HL-60/S4 treated with phorbol 12-myristate 13-acetate at 8.2 ng/mL for 4 days and 3 days (cell line): Measurements from ENCODE around the gene DCLK1.

Experiments
- in situ Hi-C: fragments of 300-500 bp; cut with MboI; formaldehyde crosslinking; loops from 2 replicates; pipeline ENCODE4 v1.15.0; 2022; ENCODE audit warnings: low sequenced_read_pairs

Gene DCLK1

DNA sequence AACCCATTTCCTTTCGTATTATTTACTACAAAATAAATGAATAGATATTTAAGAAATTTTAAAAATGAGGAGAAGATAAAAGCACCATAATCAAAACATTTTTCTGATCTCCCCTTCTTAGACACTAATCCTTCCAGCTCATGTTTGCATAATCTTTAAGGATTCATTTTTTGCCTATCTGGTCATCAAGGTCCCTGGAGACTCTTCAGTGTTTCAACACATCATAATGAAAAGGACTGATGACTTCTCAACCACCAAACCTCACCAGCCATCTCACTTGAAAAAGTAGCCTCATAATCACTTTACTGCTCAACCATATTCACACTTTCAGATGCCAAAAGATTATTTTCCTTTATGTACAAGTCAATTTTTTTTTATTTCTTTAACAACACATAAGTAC lies 80.1 kb downstream of the DCLK1 start:
- in situ Hi-C loops, result no loop called here

DNA sequence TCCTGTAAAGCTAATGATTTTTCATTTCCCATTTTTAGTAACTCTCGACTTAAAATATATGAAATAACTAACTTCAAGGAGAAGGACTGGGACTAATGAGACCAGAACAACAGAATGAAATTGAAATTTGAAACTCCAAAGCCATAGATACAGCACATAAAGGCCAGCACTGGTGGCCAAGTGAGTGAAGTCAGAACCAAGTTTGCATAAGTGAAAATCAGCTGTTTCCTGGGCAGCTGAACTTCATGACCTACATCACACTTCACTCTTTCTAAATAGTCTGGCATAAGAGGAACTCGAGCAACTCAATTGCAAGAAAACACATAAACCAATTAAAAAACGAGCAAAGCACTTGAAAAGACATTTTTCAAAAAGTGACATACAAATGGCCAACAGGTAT lies 84.5 kb downstream of the DCLK1 start:
- in situ Hi-C loops, result no loop called here

- in situ Hi-C loops, result no loop called here
Observed at GRCh38 chr13:36038785-36039555, 92.2 kb downstream of the DCLK1 start.

DNA sequence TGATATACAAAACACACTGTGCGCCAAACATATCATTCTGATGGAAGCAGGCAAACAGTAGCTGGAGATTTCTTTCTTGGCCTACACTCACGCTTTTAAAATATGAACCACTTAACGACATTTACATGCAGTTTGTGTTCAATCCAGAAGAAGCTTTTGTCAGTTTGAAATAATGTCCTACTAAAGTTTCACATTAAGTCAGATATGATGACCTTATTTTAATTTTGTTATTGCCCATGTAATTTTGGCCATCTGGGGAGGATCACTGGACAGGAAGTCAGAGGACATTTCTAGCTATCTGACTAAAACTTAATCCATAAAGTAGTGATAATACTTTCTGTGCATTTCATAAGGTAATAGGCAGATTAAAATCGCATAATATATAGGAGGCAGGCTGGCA lies 98.1 kb downstream of the DCLK1 start:
- in situ Hi-C loops, result no loop called here

- in situ Hi-C loops, result no loop called here
Observed at GRCh38 chr13:36031490-36031889, 99.7 kb downstream of the DCLK1 start.

- in situ Hi-C loops, result no loop called here
Observed at GRCh38 chr13:36030670-36031331, 100.4 kb downstream of the DCLK1 start.

DNA sequence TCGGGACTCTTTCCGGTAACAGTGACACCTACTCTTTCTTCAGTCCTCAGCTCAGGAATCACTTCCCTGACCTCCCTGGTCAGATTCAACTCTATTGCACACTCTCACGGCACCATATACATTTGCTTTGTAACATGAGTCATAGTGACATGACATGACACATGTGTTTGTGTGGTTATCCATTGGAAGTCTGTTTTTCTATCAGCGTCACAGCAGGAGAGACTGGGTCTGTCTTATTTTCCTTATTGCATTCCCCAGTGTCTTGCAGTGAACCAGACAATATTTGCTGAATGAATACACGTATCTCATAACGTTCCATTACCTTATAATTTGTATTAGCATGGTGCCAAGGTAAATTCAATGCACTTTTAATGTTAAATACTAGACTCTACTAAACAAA lies 102.0 kb downstream of the DCLK1 start:
- in situ Hi-C loops, result no loop called here

DNA sequence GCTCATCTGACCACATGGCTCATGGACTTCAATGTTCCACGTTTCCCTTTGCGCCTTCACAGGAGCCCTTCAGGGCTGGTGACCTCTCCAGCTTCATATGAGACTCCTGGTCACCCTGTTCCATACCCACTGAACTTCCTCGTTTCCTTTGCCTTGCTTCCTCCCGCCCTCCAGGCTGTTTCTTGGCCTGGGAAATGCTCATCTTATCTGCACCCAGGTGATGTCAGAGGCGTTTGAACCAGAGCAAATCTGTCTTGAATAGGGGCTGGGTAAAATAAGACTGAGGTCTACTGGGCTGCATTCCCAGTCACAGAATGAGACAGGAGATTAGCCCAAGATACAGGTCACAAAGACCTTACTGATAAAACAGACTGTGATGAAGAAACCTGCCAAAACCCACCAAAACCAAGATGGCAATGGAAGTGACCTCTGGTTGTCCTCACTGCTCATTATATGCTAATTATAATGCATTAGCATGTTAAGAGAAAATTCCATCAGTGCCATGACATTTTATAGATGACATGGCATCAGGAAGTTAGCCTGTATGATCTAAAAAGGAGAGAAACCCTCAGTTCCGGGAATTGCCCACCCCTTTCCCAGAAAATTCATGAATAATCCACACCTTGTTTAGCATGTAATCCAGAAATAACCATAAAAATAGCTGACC lies 102.7 kb downstream of the DCLK1 start:
- in situ Hi-C loops, result no loop called here

GRCh38 chr13:36026531-36026930 lies 104.7 kb downstream of the DCLK1 start:
- in situ Hi-C loops, result no loop called here

- in situ Hi-C loops, result no loop called here
Observed at GRCh38 chr13:36014763-36015162, 116.4 kb downstream of the DCLK1 start.

DNA sequence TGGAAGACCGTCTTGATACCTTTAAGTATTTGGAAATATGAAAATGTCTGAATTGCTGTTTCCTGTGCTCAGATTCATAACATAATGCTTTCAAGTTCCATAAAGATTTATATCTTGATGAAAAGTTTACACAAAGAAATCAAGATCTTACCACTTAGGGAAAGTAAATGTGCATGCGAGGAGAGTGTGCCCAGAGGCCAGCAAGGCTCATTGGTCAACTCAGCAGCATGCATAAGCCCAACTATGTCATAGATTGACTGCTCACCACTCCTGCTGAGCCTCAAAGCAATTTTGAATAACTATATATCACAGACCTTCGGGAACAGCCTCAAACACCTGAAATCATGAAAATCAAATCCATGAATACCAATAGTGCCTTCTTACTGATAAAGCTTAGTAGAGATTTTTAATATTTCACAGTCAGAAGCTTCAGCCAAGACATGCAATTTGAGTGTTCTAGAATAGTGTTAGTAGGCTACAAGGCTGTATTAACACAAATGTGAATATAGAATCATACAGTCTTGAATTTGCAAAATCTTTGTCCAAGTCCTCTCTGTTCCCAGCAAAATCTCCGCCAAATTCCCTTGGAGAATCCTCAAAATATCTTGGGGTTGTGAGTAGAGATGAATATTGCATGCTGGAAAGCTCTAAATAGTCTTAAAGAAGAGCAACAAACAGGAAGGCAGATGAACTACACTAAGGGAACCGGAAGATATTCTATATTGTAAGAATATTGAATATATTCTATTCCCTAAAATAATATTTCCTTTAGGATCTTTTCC lies 124.1 kb downstream of the DCLK1 start:
- in situ Hi-C loops, result no loop called here

- in situ Hi-C loops, result no loop called here
Observed at GRCh38 chr13:36006347-36006746, 124.8 kb downstream of the DCLK1 start.

DNA sequence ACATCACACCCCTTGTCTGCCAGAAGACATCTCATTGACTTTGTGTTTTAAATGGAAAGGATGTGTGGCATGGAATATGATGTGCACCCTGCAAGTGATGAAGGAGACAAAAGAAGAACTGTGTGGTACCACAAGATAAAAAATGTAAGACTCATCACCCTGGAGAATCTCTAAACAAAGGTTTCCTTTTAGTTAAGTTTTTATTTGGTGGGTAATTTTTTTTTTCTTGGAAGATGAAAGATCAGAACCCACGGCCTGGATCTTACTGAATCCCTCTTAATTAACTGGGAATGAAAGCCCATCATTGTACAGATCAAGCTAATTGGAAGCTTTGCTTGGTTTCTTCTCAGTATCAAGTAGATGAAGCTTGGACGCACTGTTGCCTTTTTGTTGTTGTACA lies 129.6 kb downstream of the DCLK1 start:
- in situ Hi-C loops, result no loop called here

DNA sequence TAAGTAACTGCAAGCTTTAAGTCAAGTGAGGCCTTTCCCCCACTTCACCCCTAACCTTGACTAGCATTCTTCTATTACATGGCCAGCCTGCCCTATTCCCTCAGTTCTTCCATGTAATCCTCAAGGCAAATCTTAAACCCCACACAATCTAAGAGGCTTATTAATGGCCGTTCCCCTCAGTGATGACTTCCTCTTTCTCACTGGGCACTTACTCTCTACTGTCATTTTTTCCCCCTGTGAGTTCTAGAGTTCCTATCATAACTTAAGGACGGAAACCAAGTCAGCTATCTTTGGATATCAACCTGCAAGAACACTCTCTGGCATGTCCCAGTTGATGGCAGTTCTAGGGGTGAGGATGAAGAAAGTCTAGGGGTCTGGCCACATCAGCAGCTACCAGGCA lies 131.2 kb downstream of the DCLK1 start:
- in situ Hi-C loops, result no loop called here

DNA sequence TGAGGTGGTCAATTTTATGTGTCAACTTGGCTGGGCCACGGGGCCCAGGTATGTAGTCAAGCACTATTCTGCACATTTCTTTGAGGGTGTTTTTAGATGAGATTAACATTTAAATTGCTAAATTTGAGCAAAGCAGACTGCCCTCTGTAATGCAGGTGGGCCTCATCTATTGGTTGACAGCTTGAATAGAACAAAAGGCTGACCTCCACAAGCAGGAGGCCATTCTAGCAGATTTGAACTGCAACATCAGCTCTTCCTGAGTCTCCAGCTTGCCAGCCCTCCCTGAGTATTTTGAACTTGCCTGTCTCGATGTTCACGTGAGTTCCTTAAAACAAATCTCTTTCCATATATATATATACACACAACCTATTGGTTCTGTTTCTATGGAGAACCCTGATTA lies 134.8 kb downstream of the DCLK1 start:
- in situ Hi-C loops, result no loop called here

DNA sequence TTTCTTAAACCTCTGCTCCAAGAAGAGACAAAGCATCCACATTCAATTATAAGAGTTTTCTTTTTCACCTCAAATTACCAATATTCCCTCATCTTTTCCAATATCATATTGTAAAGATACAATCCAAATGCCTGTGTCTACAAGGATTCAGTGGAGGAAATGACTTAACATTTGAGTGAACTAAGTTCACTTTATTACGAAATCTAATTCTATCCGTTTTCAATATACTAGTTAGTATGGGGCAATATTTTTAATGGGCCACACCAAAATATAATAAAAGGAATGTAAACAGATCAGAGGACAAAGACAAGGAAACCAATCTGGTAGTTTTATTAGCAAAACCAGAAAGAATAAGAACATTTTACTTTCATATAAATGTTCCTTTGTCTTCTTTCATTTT lies 136.0 kb downstream of the DCLK1 start:
- in situ Hi-C loops, result no loop called here

GRCh38 chr13:35994131-35994966 lies 136.8 kb downstream of the DCLK1 start:
- in situ Hi-C loops, result no loop called here

- in situ Hi-C loops, result no loop called here
Observed at GRCh38 chr13:35993686-35994085, 137.5 kb downstream of the DCLK1 start.

GRCh38 chr13:35992964-35993363 lies 138.2 kb downstream of the DCLK1 start:
- in situ Hi-C loops, result no loop called here

DNA sequence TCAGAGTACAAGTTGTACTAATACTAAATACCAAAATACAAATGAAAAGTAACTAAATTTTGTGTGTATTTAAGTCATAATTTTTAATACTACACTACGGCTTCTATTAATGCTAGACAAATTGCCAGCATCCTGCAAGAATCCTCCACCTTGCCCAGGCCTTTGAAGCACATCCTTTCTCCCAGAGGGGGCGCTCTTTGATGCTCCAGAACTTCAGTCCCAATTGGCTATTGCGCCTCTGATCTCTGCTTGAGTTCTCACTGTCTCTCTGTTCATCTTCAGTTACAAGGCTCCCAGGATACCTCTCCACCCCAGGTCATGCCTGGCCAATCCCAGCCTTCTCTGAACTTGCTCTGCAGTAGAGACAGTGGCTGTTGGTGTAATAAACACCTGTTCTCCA lies 141.0 kb downstream of the DCLK1 start:
- in situ Hi-C loops, result no loop called here
